SU-DHL-6 (cell line): ENCODE data around the gene NDUFA8.

Experiments
- H2AFZ ChIP-seq: fragments of 200-600 bp; sonication (generic); 2 replicates; pipeline ENCODE4 v1.6.1; 2014; ENCODE audit warnings: low read depth, mild to moderate bottlenecking, moderate library complexity, mixed read lengths, antibody characterized with exemption, low read length; ENCODE audit not compliant: severe bottlenecking
- H3F3A ChIP-seq: fragments of 200-600 bp; shearing (Covaris generic); 2 replicates; pipeline ENCODE4 v1.6.0; 2016; ENCODE audit warnings: antibody characterized with exemption, mild to moderate bottlenecking; ENCODE audit not compliant: insufficient read depth
- H3K27ac ChIP-seq: fragments of 200-600 bp; sonication (generic); 2 replicates; pipeline ENCODE4 v1.5.1; 2016; ENCODE audit warnings: low read depth, mild to moderate bottlenecking, low read length, moderate library complexity, mixed read lengths
- H3K27me3 ChIP-seq: fragments of 200-600 bp; sonication (generic), shearing (Covaris generic); 2 replicates; pipeline ENCODE4 v1.6.0; 2014; ENCODE audit warnings: mild to moderate bottlenecking, low read length
- H3K36me3 ChIP-seq: fragments of 200-600 bp; sonication (generic); 2 replicates; pipeline ENCODE4 v1.6.1; 2014; ENCODE audit warnings: mild to moderate bottlenecking, low read length, mixed read lengths
- H3K4me2 ChIP-seq: fragments of 300-600, 200-600 bp; shearing (Covaris generic), sonication (generic); 2 replicates; pipeline ENCODE4 v1.6.0; 2014; ENCODE audit warnings: low read length, low read depth, mild to moderate bottlenecking; ENCODE audit not compliant: poor library complexity, severe bottlenecking
- H3K4me3 ChIP-seq: fragments of 200-600 bp; sonication (generic); 2 replicates; pipeline ENCODE4 v1.5.1; 2014; ENCODE audit warnings: antibody characterized with exemption, low read length, mild to moderate bottlenecking, mixed read lengths; ENCODE audit not compliant: insufficient read depth, poor library complexity, severe bottlenecking
- H3K79me2 ChIP-seq: fragments of 200-600 bp; sonication (generic); 2 replicates; pipeline ENCODE4 v1.6.1; 2014; ENCODE audit warnings: mild to moderate bottlenecking, low read length, moderate library complexity; ENCODE audit not compliant: insufficient read depth
- H3K9ac ChIP-seq: fragments of 200-600 bp; sonication (generic); 2 replicates; pipeline ENCODE4 v1.7.0; 2014; ENCODE audit warnings: mild to moderate bottlenecking, low read length
- H3K9me2 ChIP-seq: fragments of 200-600 bp; sonication (generic); replicated peaks from 2 replicates; pipeline ENCODE4 v1.6.1; 2014; ENCODE audit warnings: low read length; ENCODE audit not compliant: insufficient read depth
- H3K9me3 ChIP-seq: fragments of 200-600 bp; sonication (generic); 2 replicates; pipeline ENCODE4 v1.6.1; 2014; ENCODE audit warnings: low read length, mixed read lengths; ENCODE audit not compliant: insufficient read depth
- H4K20me1 ChIP-seq: fragments of 200-600 bp; sonication (generic); 2 replicates; pipeline ENCODE4 v1.6.1; 2014; ENCODE audit warnings: low read depth, mild to moderate bottlenecking, antibody characterized with exemption, low read length, moderate library complexity, mixed read lengths
- CTCF ChIP-seq: fragments of 200-600 bp; sonication (generic); IDR thresholded peaks from one replicate; pipeline ENCODE4 v1.5.1; 2017; ENCODE audit warnings: antibody characterized with exemption, mild to moderate bottlenecking, low read length, moderate library complexity; ENCODE audit not compliant: insufficient read depth, poor library complexity, severe bottlenecking
- EZH2phosphoT487 ChIP-seq: fragments of 200-600 bp; sonication (generic), shearing (Covaris generic); conservative IDR thresholded peaks from 2 replicates; pipeline ENCODE4 v1.6.1; 2018; ENCODE audit warnings: mild to moderate bottlenecking, antibody characterized with exemption, low read length, moderate library complexity, mixed read lengths

NDUFA8 gene

DNA sequence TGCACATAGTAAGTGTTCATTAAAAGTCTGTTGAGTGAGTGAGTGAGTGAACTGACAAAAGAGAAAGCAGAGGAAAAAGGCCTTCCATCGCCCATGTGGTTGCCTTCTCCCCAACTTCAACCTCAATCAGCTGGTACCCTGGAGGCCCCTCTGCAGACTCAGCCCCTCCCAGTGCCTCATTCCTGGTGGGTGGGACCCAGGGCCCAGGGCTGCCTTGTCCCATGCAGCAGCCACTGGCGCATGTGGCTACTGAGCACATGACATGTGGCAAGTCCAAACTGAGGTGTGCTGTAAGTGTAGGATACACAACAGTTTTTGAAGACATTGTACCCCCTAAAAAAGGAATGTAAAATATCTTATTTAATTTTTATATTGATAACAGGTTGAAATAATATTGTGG, 29.6 kb downstream of the NDUFA8 start:
- H3K79me2 ChIP-seq: no peaks in the 10 kb centered on the region
- H3K36me3 ChIP-seq: no peaks in the 10 kb centered on the region
- no peak overlapping the region for H3K27ac ChIP-seq
- H3K9ac ChIP-seq: no peak overlapping the region
- no peaks in the 10 kb centered on the region for H3K9me2 ChIP-seq
- H3K4me3 ChIP-seq: no peak overlapping the region
- H3F3A ChIP-seq: no peaks in the 10 kb centered on the region
- no peak overlapping the region for H3K4me2 ChIP-seq
- no peaks in the 10 kb centered on the region for H4K20me1 ChIP-seq
- H2AFZ ChIP-seq: no peak overlapping the region
- no peaks in the 10 kb centered on the region for H3K27me3 ChIP-seq
- TF ChIP-seq CTCF (no peak), EZH2phosphoT487 (no peak)
- no peaks in the 10 kb centered on the region for H3K9me3 ChIP-seq

GRCh38 chr9:122128969-122129343, 30.6 kb downstream of the NDUFA8 start:
- Histone ChIP-seq H3K79me2 (no peaks in the 10 kb centered on the region), H2AFZ (no peak overlapping the region), H3K36me3 (no peaks in the 10 kb centered on the region), H3K27ac (no peak overlapping the region), H3K9me2 (no peaks in the 10 kb centered on the region), H4K20me1 (no peaks in the 10 kb centered on the region), H3K27me3 (no peaks in the 10 kb centered on the region), H3K9ac (no peak overlapping the region), H3K4me2 (no peak overlapping the region), H3K4me3 (no peak overlapping the region), H3K9me3 (no peaks in the 10 kb centered on the region), H3F3A (no peaks in the 10 kb centered on the region)
- TF ChIP-seq EZH2phosphoT487 (no peak), CTCF (no peak)

DNA sequence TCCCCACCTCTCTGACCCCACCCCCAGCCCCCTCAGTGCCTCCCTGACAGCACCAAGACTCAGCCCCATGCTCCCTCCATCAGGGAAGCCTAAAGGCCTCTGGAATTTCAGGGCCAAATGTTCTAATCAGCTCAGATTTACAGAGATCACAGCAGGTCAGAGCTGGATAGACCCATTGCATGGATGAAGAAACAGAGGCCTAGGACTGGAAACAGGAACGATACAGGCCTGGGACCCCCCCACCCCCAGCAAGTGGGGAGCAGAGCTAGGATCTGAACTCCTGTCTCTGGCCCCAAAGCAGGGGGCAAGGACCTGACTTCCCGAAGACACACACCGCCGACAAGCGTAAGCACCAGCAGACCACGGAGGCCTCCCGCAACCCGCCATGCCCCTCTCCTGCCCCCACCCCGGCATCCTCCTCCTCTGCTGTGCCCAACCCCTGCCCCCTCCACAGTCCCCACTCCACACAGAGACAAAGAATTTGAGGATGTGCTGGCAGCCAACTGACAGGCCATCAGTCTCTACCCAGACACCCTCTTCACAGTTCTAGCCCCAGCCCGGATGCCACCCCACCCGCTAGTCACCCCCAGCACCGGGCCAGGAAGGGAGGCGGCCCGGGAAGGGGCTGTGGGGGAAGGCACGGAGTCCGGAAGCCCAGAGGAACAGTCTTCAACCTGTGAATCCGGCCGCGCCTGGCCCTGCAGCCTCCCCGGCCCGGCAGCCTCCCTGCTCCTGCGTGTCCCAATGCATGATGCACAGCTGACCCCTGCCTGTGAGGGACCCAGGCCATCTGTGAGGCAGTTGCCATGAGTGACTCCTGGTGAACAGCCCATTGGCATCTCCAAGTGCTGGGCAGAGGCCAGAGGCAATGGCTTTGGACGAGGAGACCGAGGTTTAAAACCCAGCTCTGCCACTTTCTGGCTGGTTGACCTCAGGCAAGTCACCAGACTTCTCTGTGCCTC, 31.3 kb downstream of the NDUFA8 start:
- no peak for TF ChIP-seq EZH2phosphoT487
- no peak for TF ChIP-seq CTCF
- Histone ChIP-seq H3K27me3 (no peaks in the 10 kb centered on the region), H3K36me3 (no peaks in the 10 kb centered on the region), H3F3A (no peaks in the 10 kb centered on the region), H3K4me2 (no peak overlapping the region), H3K9me2 (no peaks in the 10 kb centered on the region), H3K9me3 (no peaks in the 10 kb centered on the region), H3K27ac (no peak overlapping the region), H4K20me1 (no peaks in the 10 kb centered on the region), H3K79me2 (no peaks in the 10 kb centered on the region), H3K9ac (no peak overlapping the region), H3K4me3 (no peak overlapping the region), H2AFZ (no peak overlapping the region)
